Cardiac muscle cell (in vitro differentiated cells and primary cell): ENCODE measurements around the gene C5. TPM values are rescaled to one million over a fixed set of nuclear protein-coding genes. Genes with fewer than 3 reads are reported as not detected.

ENCODE experiments used
- DNase-seq, 2 donors: peaks; one replicate each; pipeline versions ENCODE4 v3.0.0 to v3.0.0-alpha.2; 2010 to 2017; ENCODE audit warnings: low read depth in 1 of 2, low spot score in 1 of 2
- H3K27ac ChIP-seq: fragments of 200-600 bp; sonication (generic); 2 replicates; pipeline ENCODE4 v1.5.1; 2016
- H3K27me3 ChIP-seq: fragments of 200-600 bp; sonication (generic); 2 replicates; pipeline ENCODE4 v1.6.0; 2016; ENCODE audit warnings: control low read depth
- H3K36me3 ChIP-seq: fragments of 200-600 bp; sonication (generic); 2 replicates; pipeline ENCODE4 v1.5.1; 2016; ENCODE audit warnings: control low read depth
- H3K4me1 ChIP-seq: fragments of 200-600 bp; sonication (generic); 2 replicates; pipeline ENCODE4 v1.8.1; 2017; ENCODE audit warnings: low read depth, mild to moderate bottlenecking, mixed run types
- H3K4me3 ChIP-seq: fragments of 200-600 bp; sonication (generic); 2 replicates; pipeline ENCODE4 v1.5.1; 2016; ENCODE audit warnings: mild to moderate bottlenecking
- H3K9me3 ChIP-seq: fragments of 200-600 bp; sonication (generic); 2 replicates; pipeline ENCODE4 v1.5.1; 2017; ENCODE audit warnings: low read depth, mild to moderate bottlenecking, control low read depth
- CTCF ChIP-seq: IDR thresholded peaks from 2 replicates; pipeline ENCODE4 v1.5.1; 2012; ENCODE audit warnings: low read depth, mild to moderate bottlenecking, low read length
- polyA plus RNA-seq: library from polyadenylated mRNA; unstranded; fragments of >200 nt; fragmentation: Nextera tagmentation; extraction: Ambion mirVana; gene quantifications from 2 replicates; pipeline ENCODE4 v1.2.1, GENCODE V29; 2016
- total RNA-seq: library from RNA; depleted of rRNA; stranded (reverse); fragments of >200 nt; gene quantifications from 2 replicates; pipeline ENCODE4 v1.2.3, GENCODE V29; 2016

Gene C5
- total and polyA plus RNA-seq, 2 experiments from 2014 or later = 0.55 to 1.3 TPM

GRCh38 chr9:120909904-120910303 is 140.2 kb downstream of the C5 start:
- no peak for TF ChIP-seq CTCF
- no peak overlapping the region for H3K27ac ChIP-seq
- H3K9me3 ChIP-seq = no peaks in the 10 kb centered on the region
- no peak overlapping the region for H3K4me3 ChIP-seq
- H3K36me3 ChIP-seq = no peaks in the 10 kb centered on the region
- peaks cover 6% of the 10 kb centered on the region for H3K4me1 ChIP-seq
- no peaks in the 10 kb centered on the region for H3K27me3 ChIP-seq
- DNase-seq = no peak

- H3K9me3 ChIP-seq = no peaks in the 10 kb centered on the region
- no peak for TF ChIP-seq CTCF
- no peak overlapping the region for H3K27ac ChIP-seq
- DNase-seq = no peak
- no peaks in the 10 kb centered on the region for H3K4me1 ChIP-seq
- H3K27me3 ChIP-seq = no peaks in the 10 kb centered on the region
- H3K4me3 ChIP-seq = no peak overlapping the region
- no peaks in the 10 kb centered on the region for H3K36me3 ChIP-seq
These were observed 144.5 kb downstream of the C5 start for GRCh38 chr9:120905315-120906164.

- no peaks in the 10 kb centered on the region for H3K9me3 ChIP-seq
- DNase-seq = no peak
- no peak overlapping the region for H3K4me3 ChIP-seq
These were observed 145.1 kb downstream of the C5 start for GRCh38 chr9:120904978-120905301.

GRCh38 chr9:120904061-120904977 is 145.8 kb downstream of the C5 start:
- Histone ChIP-seq H3K4me3 (no peak overlapping the region), H3K27me3 (no peaks in the 10 kb centered on the region), H3K36me3 (no peaks in the 10 kb centered on the region), H3K4me1 (no peaks in the 10 kb centered on the region), H3K27ac (no peak overlapping the region), H3K9me3 (no peaks in the 10 kb centered on the region)
- DNase-seq = no peak
- TF ChIP-seq CTCF = no peak

More at GRCh38 chr9:120904978-120905301, 145.1 kb downstream of the C5 start:
- no peaks in the 10 kb centered on the region for H3K27me3 ChIP-seq
- no peaks in the 10 kb centered on the region for H3K36me3 ChIP-seq
- H3K27ac ChIP-seq = no peak overlapping the region
- TF ChIP-seq CTCF = no peak
- no peaks in the 10 kb centered on the region for H3K4me1 ChIP-seq

GRCh38 chr9:120902569-120903535 is 147.2 kb downstream of the C5 start:
- TF ChIP-seq CTCF = no peak
- Histone ChIP-seq H3K4me3 (no peak overlapping the region), H3K36me3 (no peaks in the 10 kb centered on the region), H3K4me1 (no peaks in the 10 kb centered on the region), H3K27ac (no peak overlapping the region), H3K27me3 (no peaks in the 10 kb centered on the region), H3K9me3 (no peaks in the 10 kb centered on the region)
- no peak for DNase-seq
